ENCODE data around the gene SMYD4. TPM values are rescaled to one million over a fixed set of nuclear protein-coding genes. Genes with fewer than 3 reads are reported as not detected.
A peak's percentile ranks its signal among the peaks of the same experiment; 100 is the strongest.
"Not testable (repeated sequence)": the region's sequence is repeated elsewhere in the genome, so short reads cannot be mapped to it uniquely, and the experiment has no call there.

Gene SMYD4
- total RNA-seq, 1 donor from 2014 or later, result 24.0 TPM

- Histone ChIP-seq H2AFZ (replicated peaks) (no peak overlapping the region), H3K4me3 (no peak overlapping the region), H3K4me2 (no peak overlapping the region), H3K9ac (no peak overlapping the region), H3K9me3 (ENCODE audit: low read depth) (no peaks in the 10 kb centered on the region), H3K4me1 (no peaks in the 10 kb centered on the region), H3K79me2 (ENCODE audit: low read depth) (no peaks in the 10 kb centered on the region), H3F3A (ENCODE audit: low read depth) (peaks cover 21% of the 10 kb centered on the region), H3K36me3 (peaks cover 3% of the 10 kb centered on the region), H4K20me1 (ENCODE audit: low read depth) (no peaks in the 10 kb centered on the region), H3K27me3 (no peaks in the 10 kb centered on the region), H3K27ac (no peak overlapping the region)
- no peak for TF ChIP-seq EZH2phosphoT487 (IDR thresholded peaks at IDR 0.05)
- TF ChIP-seq, protein P1, sequence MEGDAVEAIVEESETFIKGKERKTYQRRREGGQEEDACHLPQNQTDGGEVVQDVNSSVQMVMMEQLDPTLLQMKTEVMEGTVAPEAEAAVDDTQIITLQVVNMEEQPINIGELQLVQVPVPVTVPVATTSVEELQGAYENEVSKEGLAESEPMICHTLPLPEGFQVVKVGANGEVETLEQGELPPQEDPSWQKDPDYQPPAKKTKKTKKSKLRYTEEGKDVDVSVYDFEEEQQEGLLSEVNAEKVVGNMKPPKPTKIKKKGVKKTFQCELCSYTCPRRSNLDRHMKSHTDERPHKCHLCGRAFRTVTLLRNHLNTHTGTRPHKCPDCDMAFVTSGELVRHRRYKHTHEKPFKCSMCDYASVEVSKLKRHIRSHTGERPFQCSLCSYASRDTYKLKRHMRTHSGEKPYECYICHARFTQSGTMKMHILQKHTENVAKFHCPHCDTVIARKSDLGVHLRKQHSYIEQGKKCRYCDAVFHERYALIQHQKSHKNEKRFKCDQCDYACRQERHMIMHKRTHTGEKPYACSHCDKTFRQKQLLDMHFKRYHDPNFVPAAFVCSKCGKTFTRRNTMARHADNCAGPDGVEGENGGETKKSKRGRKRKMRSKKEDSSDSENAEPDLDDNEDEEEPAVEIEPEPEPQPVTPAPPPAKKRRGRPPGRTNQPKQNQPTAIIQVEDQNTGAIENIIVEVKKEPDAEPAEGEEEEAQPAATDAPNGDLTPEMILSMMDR (IDR thresholded peaks at IDR 0.05), result no peak
- no peak for TF ChIP-seq EZH2 (IDR thresholded peaks at IDR 0.05)
- Mint-ChIP-seq H3K4me3 (no peak overlapping the region), H3K27me3 (ENCODE audit: insufficient read depth, low read depth) (no peaks in the 10 kb centered on the region), H3K4me1 (no peaks in the 10 kb centered on the region), H3K36me3 (peaks cover 11% of the 10 kb centered on the region), H3K9me3 (no peaks in the 10 kb centered on the region), H3K27ac (no peak overlapping the region)
- DNase-seq (ENCODE audit: low spot score), result no peak
These were observed 31.3 kb upstream of the SMYD4 start for GRCh38 chr17:1860978-1861377.

- H3F3A ChIP-seq (ENCODE audit: low read depth), result peaks cover 14% of the 10 kb centered on the region
- H3K9ac ChIP-seq; H3K27ac ChIP-seq; H2AFZ ChIP-seq (replicated peaks); H3K9me3 ChIP-seq (ENCODE audit: low read depth); H4K20me1 ChIP-seq (ENCODE audit: low read depth); H3K9me3 Mint-ChIP-seq; H3K27ac Mint-ChIP-seq; H3K4me2 ChIP-seq; H3K36me3 ChIP-seq; H3K27me3 ChIP-seq; H3K4me3 Mint-ChIP-seq; H3K79me2 ChIP-seq (ENCODE audit: low read depth); DNase-seq (ENCODE audit: low spot score); H3K27me3 Mint-ChIP-seq (ENCODE audit: insufficient read depth, low read depth); H3K4me1 ChIP-seq; H3K4me3 ChIP-seq: not testable (repeated sequence)
- Mint-ChIP-seq H3K36me3 (peaks cover 28% of the 10 kb centered on the region), H3K4me1 (peaks cover 15% of the 10 kb centered on the region)
These were observed 26.8 kb upstream of the SMYD4 start for GRCh38 chr17:1856462-1856861.

GRCh38 chr17:1853698-1854097, 24.0 kb upstream of the SMYD4 start:
- Mint-ChIP-seq H3K27ac (no peak overlapping the region), H3K9me3 (no peaks in the 10 kb centered on the region), H3K4me3 (no peak overlapping the region), H3K4me1 (peaks cover 21% of the 10 kb centered on the region), H3K36me3 (peaks cover 23% of the 10 kb centered on the region), H3K27me3 (ENCODE audit: insufficient read depth, low read depth) (no peaks in the 10 kb centered on the region)
- H3F3A ChIP-seq (ENCODE audit: low read depth), result peaks cover 14% of the 10 kb centered on the region
- H3K9ac ChIP-seq, result no peak overlapping the region
- H3K79me2 ChIP-seq (ENCODE audit: low read depth), result peaks cover 10% of the 10 kb centered on the region
- no peak overlapping the region for H3K4me2 ChIP-seq
- H3K4me3 ChIP-seq, result no peak overlapping the region
- peaks cover 8% of the 10 kb centered on the region for H3K36me3 ChIP-seq
- TF ChIP-seq, protein P1 (IDR thresholded peaks at IDR 0.05), result no peak
- TF ChIP-seq EZH2phosphoT487 (IDR thresholded peaks at IDR 0.05) (no peak), EZH2 (IDR thresholded peaks at IDR 0.05) (no peak)
- H4K20me1 ChIP-seq (ENCODE audit: low read depth), result peaks cover 12% of the 10 kb centered on the region
- no peak overlapping the region for H2AFZ ChIP-seq (replicated peaks)
- H3K27ac ChIP-seq, result no peak overlapping the region
- no peaks in the 10 kb centered on the region for H3K9me3 ChIP-seq (ENCODE audit: low read depth)
- DNase-seq (ENCODE audit: low spot score), result no peak
- H3K27me3 ChIP-seq, result no peaks in the 10 kb centered on the region
- no peaks in the 10 kb centered on the region for H3K4me1 ChIP-seq

DNA sequence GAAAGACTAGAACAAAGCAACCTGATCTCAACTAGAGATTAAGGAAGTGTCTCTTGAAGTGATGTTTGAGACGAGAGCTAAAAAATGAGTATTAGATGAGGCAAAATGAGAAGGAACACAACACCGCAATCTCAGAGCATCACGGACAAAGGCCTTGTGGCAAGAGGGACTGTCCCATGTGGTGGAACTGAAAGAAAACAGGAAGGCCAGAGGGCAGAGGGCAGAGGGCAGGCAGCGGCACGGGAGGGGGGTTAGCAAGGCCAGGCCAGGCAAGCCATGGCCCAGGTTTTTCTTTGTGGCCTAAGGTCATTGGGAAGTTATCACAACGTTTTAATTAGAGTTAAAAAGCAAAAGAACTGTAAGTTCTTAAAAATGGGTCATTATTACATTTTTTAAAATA, 22.6 kb upstream of the SMYD4 start:
- Mint-ChIP-seq H3K4me3 (no peak overlapping the region), H3K4me1 (peaks cover 21% of the 10 kb centered on the region), H3K27ac (peak overlapping the region; percentile 25), H3K9me3 (no peaks in the 10 kb centered on the region), H3K36me3 (peaks cover 29% of the 10 kb centered on the region), H3K27me3 (ENCODE audit: insufficient read depth, low read depth) (no peaks in the 10 kb centered on the region)
- Histone ChIP-seq H4K20me1 (ENCODE audit: low read depth) (peaks cover 12% of the 10 kb centered on the region), H3K4me1 (no peaks in the 10 kb centered on the region), H3K36me3 (peaks cover 8% of the 10 kb centered on the region), H3K9ac (no peak overlapping the region), H3K4me3 (no peak overlapping the region), H3K27ac (peak overlapping the region; percentile 50), H2AFZ (replicated peaks) (no peak overlapping the region), H3K9me3 (ENCODE audit: low read depth) (no peaks in the 10 kb centered on the region), H3K4me2 (no peak overlapping the region), H3K27me3 (no peaks in the 10 kb centered on the region), H3F3A (ENCODE audit: low read depth) (peaks cover 14% of the 10 kb centered on the region), H3K79me2 (ENCODE audit: low read depth) (peaks cover 10% of the 10 kb centered on the region)
- DNase-seq (ENCODE audit: low spot score), result no peak
- TF ChIP-seq EZH2 (IDR thresholded peaks at IDR 0.05) (no peak), EZH2phosphoT487 (IDR thresholded peaks at IDR 0.05) (no peak)
- TF ChIP-seq, protein P1 (IDR thresholded peaks at IDR 0.05), result no peak

All from neural progenitor cell (in vitro differentiated cells).